ENCODE measurements around the gene CHMP6. TPM values are rescaled to one million over a fixed set of nuclear protein-coding genes. Genes with fewer than 3 reads are reported as not detected.
A peak's percentile ranks its signal among the peaks of the same experiment; 100 is the strongest.

CHMP6 gene
- total RNA-seq (10 to 100 TPM; 17.9 to 25.9 (median 19.4) TPM), polyA plus RNA-seq (10 to 100 TPM; 24.4 to 35.5 TPM)
- long read RNA-seq, donor 1, transcript CHMP6-201 (8 exons, 1,664 nt), result major isoform, 75 of 81 reads
- long read RNA-seq, donor 1, partial matches to known transcripts, result 4 of 81 reads
- long read RNA-seq, donor 1, other reads (novel, unspliced or antisense), result 2 of 81 reads
- long read RNA-seq, donor 2, transcript CHMP6-201 (8 exons, 1,664 nt), result major isoform, 313 of 332 reads
- long read RNA-seq, donor 2, partial matches to known transcripts, result 10 of 332 reads
- long read RNA-seq, donor 2, other reads (novel, unspliced or antisense), result 9 of 332 reads
- long read RNA-seq, donor 3, transcript CHMP6-201 (8 exons, 1,664 nt), result major isoform, 67 of 69 reads
- long read RNA-seq, donor 3, partial matches to known transcripts, result 0 of 69 reads
- long read RNA-seq, donor 3, other reads (novel, unspliced or antisense), result 2 of 69 reads

DNA sequence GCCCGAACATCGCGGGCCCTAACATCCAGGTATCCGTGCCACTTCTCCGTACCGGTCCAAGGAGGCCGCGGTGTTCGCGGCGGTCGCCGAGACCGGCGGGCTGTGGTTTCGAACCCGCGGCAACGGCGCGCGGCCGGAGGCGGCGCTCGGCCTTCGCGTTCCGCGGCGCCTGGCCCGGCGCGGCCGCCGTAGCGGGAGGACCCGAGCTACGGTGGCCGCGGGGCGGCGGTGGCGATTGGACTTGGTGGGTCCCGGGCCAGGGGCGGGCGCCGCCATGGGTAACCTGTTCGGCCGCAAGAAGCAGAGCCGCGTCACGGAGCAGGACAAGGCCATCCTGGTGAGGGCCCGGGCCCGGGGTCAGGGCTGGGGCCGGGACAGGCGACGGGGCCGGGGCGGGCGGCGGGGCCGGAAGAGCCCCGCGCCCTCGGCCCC is at the start of gene CHMP6:
CHMP6 (plus strand) TSS at position 197 of the 432 bp plus-strand sequence; CDS start at position 275, 78 bp downstream.
- DNase-seq (peak; percentile 80 to 90 (median 87)), ATAC-seq (peak in 3 of 4 donors; percentile 50 to 69 (median 69))
- H3K27ac ChIP-seq, result peak within 1 kb of the TSS in 11 of 12 donors; percentile 41 to 86 (median 64)
- H3K9me3 ChIP-seq, result no peaks in the 10 kb centered on the region
- peaks cover 0 to 7% (median 0%) of the 10 kb centered on the region in 9 donors for H3K27me3 ChIP-seq
- H3K4me1 ChIP-seq, result peaks cover 0 to 40% (median 27%) of the 10 kb centered on the region in 12 donors
- peaks cover 0 to 19% (median 18%) of the 10 kb centered on the region in 9 donors for H3K36me3 ChIP-seq
- intact Hi-C loops (cut with DNase I), result loop anchor here in 5 of 10 donors (2.0 to 5.0 kb wide), 5 partner anchors 41 to 251 kb away; no protein-coding TSS in a partner anchor
- peak within 1 kb of the TSS; percentile 68 to 100 (median 96) for H3K4me3 ChIP-seq
- 0 to 1% (median 1%) methylated on average over 39 to 66 of the region's 66 CpGs for WGBS, 4 donors
- peak in 1 of 2 donors; percentile 48 for TF ChIP-seq POLR2A (IDR thresholded peaks at IDR 0.05)
- TF ChIP-seq, protein P1, sequence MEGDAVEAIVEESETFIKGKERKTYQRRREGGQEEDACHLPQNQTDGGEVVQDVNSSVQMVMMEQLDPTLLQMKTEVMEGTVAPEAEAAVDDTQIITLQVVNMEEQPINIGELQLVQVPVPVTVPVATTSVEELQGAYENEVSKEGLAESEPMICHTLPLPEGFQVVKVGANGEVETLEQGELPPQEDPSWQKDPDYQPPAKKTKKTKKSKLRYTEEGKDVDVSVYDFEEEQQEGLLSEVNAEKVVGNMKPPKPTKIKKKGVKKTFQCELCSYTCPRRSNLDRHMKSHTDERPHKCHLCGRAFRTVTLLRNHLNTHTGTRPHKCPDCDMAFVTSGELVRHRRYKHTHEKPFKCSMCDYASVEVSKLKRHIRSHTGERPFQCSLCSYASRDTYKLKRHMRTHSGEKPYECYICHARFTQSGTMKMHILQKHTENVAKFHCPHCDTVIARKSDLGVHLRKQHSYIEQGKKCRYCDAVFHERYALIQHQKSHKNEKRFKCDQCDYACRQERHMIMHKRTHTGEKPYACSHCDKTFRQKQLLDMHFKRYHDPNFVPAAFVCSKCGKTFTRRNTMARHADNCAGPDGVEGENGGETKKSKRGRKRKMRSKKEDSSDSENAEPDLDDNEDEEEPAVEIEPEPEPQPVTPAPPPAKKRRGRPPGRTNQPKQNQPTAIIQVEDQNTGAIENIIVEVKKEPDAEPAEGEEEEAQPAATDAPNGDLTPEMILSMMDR (IDR thresholded peaks at IDR 0.05), result peak in 7 of 12 donors; percentile 28 to 48 (median 36)

DNA sequence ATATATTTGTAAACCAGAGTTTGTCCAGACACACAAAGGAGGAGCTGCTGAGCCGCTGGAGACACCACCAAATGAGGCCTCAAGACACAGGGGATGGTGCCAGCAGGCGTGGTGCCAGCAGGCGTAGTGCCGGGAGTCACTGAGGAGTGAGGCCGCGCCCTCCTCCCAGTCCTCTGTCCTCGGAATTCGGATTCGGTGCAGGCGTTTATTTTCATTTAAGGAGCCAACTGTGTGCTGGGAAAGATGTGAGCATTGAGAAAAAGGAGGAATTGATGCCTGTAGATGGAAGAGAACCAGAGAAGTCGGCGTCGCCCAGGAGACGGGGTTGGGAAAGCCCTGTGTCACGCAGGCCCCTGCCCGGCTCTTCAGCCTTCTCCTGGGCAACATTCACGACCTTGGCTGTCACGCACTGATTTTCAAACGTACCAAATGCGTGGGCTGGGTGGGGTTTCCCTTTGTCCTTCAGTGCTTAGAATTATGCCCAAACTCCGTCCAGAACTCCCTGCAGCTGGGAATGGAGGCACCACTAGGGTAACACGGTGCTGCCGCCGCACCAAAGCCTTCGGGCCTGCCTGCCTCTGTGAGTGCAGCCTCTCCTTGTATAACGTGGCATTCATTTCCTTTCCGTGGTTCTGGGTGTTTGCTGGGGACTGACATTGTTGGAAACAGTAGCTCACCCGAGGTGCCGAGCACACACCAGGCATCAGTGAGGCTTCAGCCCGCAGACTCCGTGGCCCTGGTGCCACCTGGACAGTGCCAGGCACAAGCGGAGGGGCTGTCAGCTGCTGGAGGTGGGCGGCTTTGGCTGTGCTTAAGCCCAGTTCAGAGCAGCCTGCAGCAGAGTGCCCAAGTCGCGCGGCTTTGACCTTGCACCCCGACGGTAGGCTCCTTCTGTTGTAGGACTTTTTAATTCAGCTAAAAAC is 49.0 kb upstream of the CHMP6 start:
- intact Hi-C loops (cut with DNase I), result no loop called here
- Histone ChIP-seq H3K27me3 (no peaks in the 10 kb centered on the region), H3K9me3 (peaks cover 0 to 3% (median 0%) of the 10 kb centered on the region in 12 donors), H3K4me3 (peak overlapping the region in 1 of 12 donors; percentile 16), H3K36me3 (peaks cover 0 to 33% (median 23%) of the 10 kb centered on the region in 9 donors), H3K27ac (peak overlapping the region in 2 of 12 donors; percentile 8 to 89), H3K4me1 (peaks cover 0 to 35% (median 14%) of the 10 kb centered on the region in 12 donors)
- TF ChIP-seq, protein P1 (IDR thresholded peaks at IDR 0.05), result peak in 6 of 12 donors; percentile 6 to 42 (median 29)
- no peak for TF ChIP-seq POLR2A (IDR thresholded peaks at IDR 0.05)
- WGBS, 4 donors, result 56 to 67% (median 62%) methylated on average over 37 to 38 of the region's 38 CpGs
- ATAC-seq (peak in 3 of 4 donors; percentile 85 to 94 (median 92)), DNase-seq (peak; percentile 86 to 94 (median 90))

- H3K4me3 ChIP-seq, result no peak overlapping the region
- peaks cover 0 to 38% (median 25%) of the 10 kb centered on the region in 9 donors for H3K36me3 ChIP-seq
- 94 to 97% (median 94%) methylated on average over 11 to 17 of the region's 17 CpGs for WGBS, 4 donors
- no peaks in the 10 kb centered on the region for H3K27me3 ChIP-seq
- ATAC-seq, result no peak
- peaks cover 0 to 3% (median 0%) of the 10 kb centered on the region in 12 donors for H3K9me3 ChIP-seq
- DNase-seq, result peak in 3 of 5 donors; percentile 5 to 48 (median 15)
- H3K4me1 ChIP-seq, result peaks cover 0 to 28% (median 14%) of the 10 kb centered on the region in 12 donors
- TF ChIP-seq POLR2A (IDR thresholded peaks at IDR 0.05), result no peak
- TF ChIP-seq, protein P1 (IDR thresholded peaks at IDR 0.05), result no peak
- H3K27ac ChIP-seq, result peak overlapping the region in 1 of 12 donors; percentile 89
- intact Hi-C loops (cut with DNase I), result no loop called here
Observed at GRCh38 chr17:80943346-80944145, 48.1 kb upstream of the CHMP6 start.
